K562 (cell line): ENCODE measurements around the gene KRT8. TPM values are rescaled to one million over a fixed set of nuclear protein-coding genes. Genes with fewer than 3 reads are reported as not detected.
A peak's percentile ranks its signal among the peaks of the same experiment; 100 is the strongest.

Experiments used
- BHLHE40 ChIP-seq: IDR thresholded peaks from 2 replicates; pipeline ENCODE4 v1.6.1; 2011; ENCODE audit warnings: low read length, improper control_type of control experiment
- CAMTA2 ChIP-seq: fragments of 250-450 bp; sonication (Bioruptor Pico); conservative IDR thresholded peaks from 2 replicates; pipeline ENCODE4 v1.5.1; 2022
- CBX1 ChIP-seq: sonication (generic); IDR thresholded peaks from 2 replicates; pipeline ENCODE4 v1.6.1; 2016; ENCODE audit warnings: antibody characterized with exemption, low read depth, mild to moderate bottlenecking
- DACH1 ChIP-seq: fragments of 450-650 bp; IDR thresholded peaks from 2 replicates; pipeline ENCODE4 v1.6.1; 2018; ENCODE audit not compliant: partially characterized antibody
- FOXA1 ChIP-seq: fragments of 450-650 bp; IDR thresholded peaks from 2 replicates; pipeline ENCODE4 v1.6.1; 2016; ENCODE audit warnings: mild to moderate bottlenecking, borderline replicate concordance
- HCFC1 ChIP-seq: IDR thresholded peaks from 2 replicates; pipeline ENCODE4 v1.6.1; 2012; ENCODE audit warnings: low read depth, low read length, improper control_type of control experiment
- SRSF7 ChIP-seq: fragments of 200-400 bp; formaldehyde crosslinking; optimal IDR thresholded peaks from 2 replicates; pipeline ENCODE3; 2017; ENCODE audit warnings: mild to moderate bottlenecking, low read depth, low read length
- TAF7 ChIP-seq: fragments of 450-650 bp; IDR thresholded peaks from 2 replicates; pipeline ENCODE4 v1.6.1; 2016; ENCODE audit warnings: missing genetic modification characterization, missing compliant biosample characterization
- TCF3 ChIP-seq: sonication (generic); formaldehyde crosslinking; IDR thresholded peaks from 2 replicates; pipeline ENCODE4 v1.4.0; 2020; ENCODE audit warnings: mild to moderate bottlenecking, missing genetic modification reagents
- TEAD4 ChIP-seq, 2 experiments: sonication (generic) in 1 of 2; formaldehyde crosslinking in 1 of 2; IDR thresholded peaks; 2 replicates each; pipeline versions ENCODE4 v1.6.1 to v1.8.0; 2012 to 2022; ENCODE audit warnings: borderline replicate concordance in 1 of 2, inconsistent platforms in 1 of 2, low read length in 1 of 2, mild to moderate bottlenecking in 1 of 2, missing genetic modification reagents in 1 of 2
- ZNF212 ChIP-seq: fragments of 450-650 bp; formaldehyde crosslinking; IDR thresholded peaks from 2 replicates; pipeline ENCODE4 v1.4.0; 2020; ENCODE audit warnings: mild to moderate bottlenecking
- ZNF584 ChIP-seq: fragments of 200-800 bp; sonication (Bioruptor generic); IDR thresholded peaks from 2 replicates; pipeline ENCODE4 v1.6.1; 2016; ENCODE audit warnings: low read depth, mild to moderate bottlenecking, missing genetic modification characterization, missing compliant biosample characterization
- ZNF780A ChIP-seq: fragments of 250-450 bp; sonication (Bioruptor Pico); IDR thresholded peaks from 2 replicates; pipeline ENCODE4 v1.5.0; 2021; ENCODE audit warnings: mild to moderate bottlenecking
- polyA plus RNA-seq, 8 experiments: library from polyadenylated mRNA; depleted of rRNA in 4 of 8; stranded (reverse) in 5 of 8; unstranded in 3 of 8; fragments of >200 nt; fragmentation: Nextera tagmentation in 2 of 8; fragmentation: Illumina TruSeq in 1 of 8; extraction: Ambion mirVana in 2 of 8; extraction: Trizol in 1 of 8; gene quantifications; 2 replicates each; pipeline versions ENCODE4 v1.2.1 to v1.2.3, GENCODE V29; 2011 to 2014; ENCODE audit warnings: inconsistent platforms in 1 of 8, missing spikeins in 1 of 8
- total RNA-seq, 7 experiments: library from RNA; depleted of rRNA in 6 of 7; stranded (reverse); fragments of >200 nt in 6 of 7; fragmentation: Illumina TruSeq in 2 of 7; extraction: Trizol in 2 of 7; gene quantifications; 2 replicates each; pipeline versions ENCODE4 v1.2.1 to v1.2.3, GENCODE V29; 2011 to 2021; ENCODE audit warnings: low replicate concordance in 1 of 7
- TF ChIP-seq, protein P1 (sequence below), 2 experiments: fragments of 450-650 bp; IDR thresholded peaks; 2 replicates each; pipeline ENCODE4 v1.6.1; 2018; ENCODE audit warnings: mild to moderate bottlenecking in 2 of 2, low read depth in 1 of 2; ENCODE audit not compliant: partially characterized antibody in 2 of 2
- TF ChIP-seq, protein P2 (sequence below), 2 experiments: fragments of 450-650 bp in 1 of 2; IDR thresholded peaks; 2 replicates each; pipeline ENCODE4 v1.6.1; 2011 to 2017; ENCODE audit warnings: low read depth in 2 of 2, antibody characterized with exemption in 1 of 2, borderline replicate concordance in 1 of 2, low read length in 1 of 2, mild to moderate bottlenecking in 1 of 2, mixed read lengths in 1 of 2; ENCODE audit not compliant: control insufficient read depth in 1 of 2
- TF ChIP-seq, protein P3 (sequence below): fragments of 250-450 bp; sonication (Bioruptor Pico); IDR thresholded peaks from 2 replicates; pipeline ENCODE4 v1.8.0; 2022; ENCODE audit warnings: inconsistent platforms, mild to moderate bottlenecking, moderate library complexity, borderline replicate concordance
- TF ChIP-seq, protein P4 (sequence below): fragments of 250-450 bp; sonication (Bioruptor Pico); IDR thresholded peaks from 2 replicates; pipeline ENCODE4 v1.5.0; 2020; ENCODE audit warnings: mild to moderate bottlenecking

The KRT8 gene
- total and polyA plus RNA-seq, 9 of the 15 experiments (the other 6 are each of a cell fraction or from before 2014, with no cell fraction given), result 41.5 to 661 (median 260) TPM

DNA sequence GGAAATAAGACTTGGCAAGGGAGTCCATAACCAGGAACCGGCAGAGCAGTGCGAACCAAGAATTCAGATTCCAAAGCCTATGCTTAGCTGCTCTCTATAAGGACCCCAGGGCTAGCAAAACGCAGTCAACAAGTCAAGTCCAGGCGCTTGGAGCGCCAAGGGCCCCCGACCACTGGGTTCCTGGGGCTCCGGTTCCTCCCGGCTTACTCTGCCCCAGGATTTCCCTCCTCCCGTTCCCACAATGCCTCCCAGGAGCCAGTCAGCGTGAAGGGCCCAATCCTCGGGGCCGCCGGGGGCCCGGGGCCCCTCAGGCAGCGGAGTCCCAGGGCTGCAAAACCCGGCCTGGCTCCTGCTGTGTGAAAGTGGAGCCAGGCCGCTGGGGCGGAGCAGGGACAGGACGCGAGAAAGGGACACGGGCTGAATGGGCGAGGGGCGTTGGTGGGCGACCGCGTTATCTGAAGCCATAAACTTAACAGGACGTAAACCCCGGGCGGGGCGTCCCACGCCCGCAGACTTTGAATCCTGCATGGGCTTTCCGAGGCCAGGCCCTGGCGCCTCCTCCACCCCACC lies 1.5 kb downstream of the KRT8 start (continued):
- TF ChIP-seq, protein P1, sequence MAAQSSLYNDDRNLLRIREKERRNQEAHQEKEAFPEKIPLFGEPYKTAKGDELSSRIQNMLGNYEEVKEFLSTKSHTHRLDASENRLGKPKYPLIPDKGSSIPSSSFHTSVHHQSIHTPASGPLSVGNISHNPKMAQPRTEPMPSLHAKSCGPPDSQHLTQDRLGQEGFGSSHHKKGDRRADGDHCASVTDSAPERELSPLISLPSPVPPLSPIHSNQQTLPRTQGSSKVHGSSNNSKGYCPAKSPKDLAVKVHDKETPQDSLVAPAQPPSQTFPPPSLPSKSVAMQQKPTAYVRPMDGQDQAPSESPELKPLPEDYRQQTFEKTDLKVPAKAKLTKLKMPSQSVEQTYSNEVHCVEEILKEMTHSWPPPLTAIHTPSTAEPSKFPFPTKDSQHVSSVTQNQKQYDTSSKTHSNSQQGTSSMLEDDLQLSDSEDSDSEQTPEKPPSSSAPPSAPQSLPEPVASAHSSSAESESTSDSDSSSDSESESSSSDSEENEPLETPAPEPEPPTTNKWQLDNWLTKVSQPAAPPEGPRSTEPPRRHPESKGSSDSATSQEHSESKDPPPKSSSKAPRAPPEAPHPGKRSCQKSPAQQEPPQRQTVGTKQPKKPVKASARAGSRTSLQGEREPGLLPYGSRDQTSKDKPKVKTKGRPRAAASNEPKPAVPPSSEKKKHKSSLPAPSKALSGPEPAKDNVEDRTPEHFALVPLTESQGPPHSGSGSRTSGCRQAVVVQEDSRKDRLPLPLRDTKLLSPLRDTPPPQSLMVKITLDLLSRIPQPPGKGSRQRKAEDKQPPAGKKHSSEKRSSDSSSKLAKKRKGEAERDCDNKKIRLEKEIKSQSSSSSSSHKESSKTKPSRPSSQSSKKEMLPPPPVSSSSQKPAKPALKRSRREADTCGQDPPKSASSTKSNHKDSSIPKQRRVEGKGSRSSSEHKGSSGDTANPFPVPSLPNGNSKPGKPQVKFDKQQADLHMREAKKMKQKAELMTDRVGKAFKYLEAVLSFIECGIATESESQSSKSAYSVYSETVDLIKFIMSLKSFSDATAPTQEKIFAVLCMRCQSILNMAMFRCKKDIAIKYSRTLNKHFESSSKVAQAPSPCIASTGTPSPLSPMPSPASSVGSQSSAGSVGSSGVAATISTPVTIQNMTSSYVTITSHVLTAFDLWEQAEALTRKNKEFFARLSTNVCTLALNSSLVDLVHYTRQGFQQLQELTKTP (IDR thresholded peaks at IDR 0.05; ENCODE audit: low read depth in 1 of 2, partially characterized antibody in 2 of 2), result peak in 1 of 2 experiments; percentile 24
- TF ChIP-seq CAMTA2 (CRISPR knock-in tag), result no peak
- TF ChIP-seq TAF7 (tag), result peak; percentile 37; the same call in 1 of the 2 replicates
- TF ChIP-seq, protein P2, sequence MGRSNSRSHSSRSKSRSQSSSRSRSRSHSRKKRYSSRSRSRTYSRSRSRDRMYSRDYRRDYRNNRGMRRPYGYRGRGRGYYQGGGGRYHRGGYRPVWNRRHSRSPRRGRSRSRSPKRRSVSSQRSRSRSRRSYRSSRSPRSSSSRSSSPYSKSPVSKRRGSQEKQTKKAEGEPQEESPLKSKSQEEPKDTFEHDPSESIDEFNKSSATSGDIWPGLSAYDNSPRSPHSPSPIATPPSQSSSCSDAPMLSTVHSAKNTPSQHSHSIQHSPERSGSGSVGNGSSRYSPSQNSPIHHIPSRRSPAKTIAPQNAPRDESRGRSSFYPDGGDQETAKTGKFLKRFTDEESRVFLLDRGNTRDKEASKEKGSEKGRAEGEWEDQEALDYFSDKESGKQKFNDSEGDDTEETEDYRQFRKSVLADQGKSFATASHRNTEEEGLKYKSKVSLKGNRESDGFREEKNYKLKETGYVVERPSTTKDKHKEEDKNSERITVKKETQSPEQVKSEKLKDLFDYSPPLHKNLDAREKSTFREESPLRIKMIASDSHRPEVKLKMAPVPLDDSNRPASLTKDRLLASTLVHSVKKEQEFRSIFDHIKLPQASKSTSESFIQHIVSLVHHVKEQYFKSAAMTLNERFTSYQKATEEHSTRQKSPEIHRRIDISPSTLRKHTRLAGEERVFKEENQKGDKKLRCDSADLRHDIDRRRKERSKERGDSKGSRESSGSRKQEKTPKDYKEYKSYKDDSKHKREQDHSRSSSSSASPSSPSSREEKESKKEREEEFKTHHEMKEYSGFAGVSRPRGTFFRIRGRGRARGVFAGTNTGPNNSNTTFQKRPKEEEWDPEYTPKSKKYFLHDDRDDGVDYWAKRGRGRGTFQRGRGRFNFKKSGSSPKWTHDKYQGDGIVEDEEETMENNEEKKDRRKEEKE (IDR thresholded peaks at IDR 0.05; ENCODE audit: borderline replicate concordance in 1 of 2, control insufficient read depth in 1 of 2, low read depth in 2 of 2, low read length in 1 of 2), result no peak
- TF ChIP-seq ZNF780A (CRISPR knock-in tag), result no peak
- peak; percentile 44 for TF ChIP-seq HCFC1
- TF ChIP-seq CBX1, result no peak
- no peak for TF ChIP-seq DACH1
- no peak for TF ChIP-seq BHLHE40
- TF ChIP-seq ZNF212 (CRISPR knock-in tag), result no peak
- no peak for TF ChIP-seq ZNF584
- no peak for TF ChIP-seq SRSF7
- TF ChIP-seq, protein P3, sequence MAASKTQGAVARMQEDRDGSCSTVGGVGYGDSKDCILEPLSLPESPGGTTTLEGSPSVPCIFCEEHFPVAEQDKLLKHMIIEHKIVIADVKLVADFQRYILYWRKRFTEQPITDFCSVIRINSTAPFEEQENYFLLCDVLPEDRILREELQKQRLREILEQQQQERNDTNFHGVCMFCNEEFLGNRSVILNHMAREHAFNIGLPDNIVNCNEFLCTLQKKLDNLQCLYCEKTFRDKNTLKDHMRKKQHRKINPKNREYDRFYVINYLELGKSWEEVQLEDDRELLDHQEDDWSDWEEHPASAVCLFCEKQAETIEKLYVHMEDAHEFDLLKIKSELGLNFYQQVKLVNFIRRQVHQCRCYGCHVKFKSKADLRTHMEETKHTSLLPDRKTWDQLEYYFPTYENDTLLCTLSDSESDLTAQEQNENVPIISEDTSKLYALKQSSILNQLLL, result no peak
- no peak; the same call in 1 of the 2 replicates for TF ChIP-seq TEAD4 (IDR thresholded peaks at IDR 0.05; ENCODE audit: low read length)
- TF ChIP-seq TEAD4 (CRISPR knock-in tag; IDR thresholded peaks at IDR 0.05; ENCODE audit: borderline replicate concordance), result no peak
- TF ChIP-seq, protein P4, sequence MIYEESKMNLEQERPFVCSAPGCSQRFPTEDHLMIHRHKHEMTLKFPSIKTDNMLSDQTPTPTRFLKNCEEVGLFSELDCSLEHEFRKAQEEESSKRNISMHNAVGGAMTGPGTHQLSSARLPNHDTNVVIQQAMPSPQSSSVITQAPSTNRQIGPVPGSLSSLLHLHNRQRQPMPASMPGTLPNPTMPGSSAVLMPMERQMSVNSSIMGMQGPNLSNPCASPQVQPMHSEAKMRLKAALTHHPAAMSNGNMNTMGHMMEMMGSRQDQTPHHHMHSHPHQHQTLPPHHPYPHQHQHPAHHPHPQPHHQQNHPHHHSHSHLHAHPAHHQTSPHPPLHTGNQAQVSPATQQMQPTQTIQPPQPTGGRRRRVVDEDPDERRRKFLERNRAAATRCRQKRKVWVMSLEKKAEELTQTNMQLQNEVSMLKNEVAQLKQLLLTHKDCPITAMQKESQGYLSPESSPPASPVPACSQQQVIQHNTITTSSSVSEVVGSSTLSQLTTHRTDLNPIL (CRISPR knock-in tag), result no peak
- no peak for TF ChIP-seq FOXA1
- no peak for TF ChIP-seq TCF3 (CRISPR knock-in tag)
